Activated CD8-positive, alpha-beta T cell treated with anti-CD3 and anti-CD28 coated beads, Interleukin-2, amount 10 ng/mL, durations not matched to agents 7 days and 5 days (primary cell): ENCODE measurements around the gene FGF14. TPM values are rescaled to one million over a fixed set of nuclear protein-coding genes. Genes with fewer than 3 reads are reported as not detected.

ENCODE experiments used
- ATAC-seq: fragments of 150-1000 bp; cut with Tn5 transposase; one replicate; pipeline ENCODE4 v1.10.0; 2021; ENCODE audit warnings: moderate library complexity
- CTCF ChIA-PET: fragments of 350-600 bp; sonication (Branson Sonifier 250); formaldehyde crosslinking; loops from one replicate; lab custom pipeline; 2021; ENCODE audit warnings: antibody characterized with exemption; lab: Charles Lee
- POLR2A ChIA-PET: fragments of 350-600 bp; sonication (Branson Sonifier 250); formaldehyde crosslinking; loops from one replicate; lab custom pipeline; 2021; ENCODE audit warnings: antibody characterized with exemption; lab: Charles Lee
- DNase-seq: peaks from one replicate; pipeline ENCODE4 v3.0.0-alpha.2; 2020
- H3K27ac Mint-ChIP-seq: one replicate; pipeline ENCODE4 v1.8.0; 2021; ENCODE audit warnings: mild to moderate bottlenecking, mixed read lengths
- H3K27me3 Mint-ChIP-seq: one replicate; pipeline ENCODE4 v1.8.0; 2021; ENCODE audit warnings: low read depth, mixed read lengths
- H3K36me3 Mint-ChIP-seq: one replicate; pipeline ENCODE4 v1.8.0; 2021; ENCODE audit warnings: low read depth, mixed read lengths
- H3K4me1 Mint-ChIP-seq: one replicate; pipeline ENCODE4 v1.8.0; 2021; ENCODE audit warnings: low read depth, mixed read lengths
- H3K4me3 Mint-ChIP-seq: one replicate; pipeline ENCODE4 v1.8.0; 2021; ENCODE audit warnings: mild to moderate bottlenecking, mixed read lengths
- H3K9me3 Mint-ChIP-seq: one replicate; pipeline ENCODE4 v1.8.0; 2022; ENCODE audit warnings: mixed read lengths; ENCODE audit not compliant: insufficient read depth
- total RNA-seq, 2 experiments: library from RNA; stranded (reverse); gene quantifications; one replicate each; pipeline ENCODE4 v1.2.3, GENCODE V29; 2021

FGF14 gene
- total RNA-seq, 2 experiments from 2014 or later, result not detected

GRCh38 chr13:101773062-101773461 lies 628.8 kb downstream of the FGF14 start:
- CTCF ChIA-PET, result no interaction called here
- DNase-seq (no peak), ATAC-seq (no peak)
- H3K27me3 Mint-ChIP-seq, result no peaks in the 10 kb centered on the region
- POLR2A ChIA-PET, result no interaction called here
- H3K9me3 Mint-ChIP-seq, result no peaks in the 10 kb centered on the region
- no peaks in the 10 kb centered on the region for H3K4me1 Mint-ChIP-seq
- H3K36me3 Mint-ChIP-seq, result no peaks in the 10 kb centered on the region
- no peak overlapping the region for H3K27ac Mint-ChIP-seq
- H3K4me3 Mint-ChIP-seq, result no peak overlapping the region

- POLR2A ChIA-PET, result no interaction called here
- Mint-ChIP-seq H3K4me3 (no peak overlapping the region), H3K27ac (no peak overlapping the region), H3K36me3 (no peaks in the 10 kb centered on the region), H3K9me3 (no peaks in the 10 kb centered on the region), H3K4me1 (no peaks in the 10 kb centered on the region), H3K27me3 (no peaks in the 10 kb centered on the region)
- CTCF ChIA-PET, result interaction anchor here (1.2 kb wide), 1 partner anchor 10 kb away, joined by 3 read pairs; no protein-coding TSS in a partner anchor
- ATAC-seq (no peak), DNase-seq (no peak)
Measured at GRCh38 chr13:101767131-101767530, 634.7 kb downstream of the FGF14 start.

GRCh38 chr13:101763191-101763590 lies 638.7 kb downstream of the FGF14 start:
- POLR2A ChIA-PET, result no interaction called here
- Mint-ChIP-seq H3K4me3 (no peak overlapping the region), H3K27ac (no peak overlapping the region), H3K9me3 (no peaks in the 10 kb centered on the region), H3K4me1 (no peaks in the 10 kb centered on the region), H3K36me3 (no peaks in the 10 kb centered on the region), H3K27me3 (no peaks in the 10 kb centered on the region)
- ATAC-seq (no peak), DNase-seq (no peak)
- CTCF ChIA-PET, result no interaction called here

- DNase-seq (no peak), ATAC-seq (no peak)
- no peaks in the 10 kb centered on the region for H3K9me3 Mint-ChIP-seq
- ChIA-PET POLR2A (no interaction called here), CTCF (interaction anchor here (0.6 to 1.4 kb wide), 6 partner anchors 10 to 613 kb away, joined by 3 to 7 read pairs (median 3); no protein-coding TSS in a partner anchor)
- H3K4me1 Mint-ChIP-seq, result no peaks in the 10 kb centered on the region
- H3K36me3 Mint-ChIP-seq, result no peaks in the 10 kb centered on the region
- no peaks in the 10 kb centered on the region for H3K27me3 Mint-ChIP-seq
- no peak overlapping the region for H3K4me3 Mint-ChIP-seq
- H3K27ac Mint-ChIP-seq, result no peak overlapping the region
Measured at GRCh38 chr13:101757446-101758039, 644.3 kb downstream of the FGF14 start.

- Mint-ChIP-seq H3K4me3 (no peak overlapping the region), H3K9me3 (no peaks in the 10 kb centered on the region), H3K4me1 (no peaks in the 10 kb centered on the region), H3K27ac (no peak overlapping the region), H3K27me3 (no peaks in the 10 kb centered on the region), H3K36me3 (no peaks in the 10 kb centered on the region)
- no peak for DNase-seq
- ChIA-PET CTCF (interaction anchor here (1.0 kb wide), 1 partner anchor 610 kb away, joined by 3 read pairs; no protein-coding TSS in a partner anchor), POLR2A (no interaction called here)
- no peak for ATAC-seq
Measured at GRCh38 chr13:101755228-101755887, 646.5 kb downstream of the FGF14 start.

- peaks cover 5% of the 10 kb centered on the region for H3K27me3 Mint-ChIP-seq
- no peak for ATAC-seq
- H3K9me3 Mint-ChIP-seq, result no peaks in the 10 kb centered on the region
Measured at GRCh38 chr13:101752432-101752831, 649.4 kb downstream of the FGF14 start.

GRCh38 chr13:101751488-101751887 lies 650.4 kb downstream of the FGF14 start:
- CTCF ChIA-PET, result no interaction called here
- ATAC-seq, result no peak
- no peak for DNase-seq
- Mint-ChIP-seq H3K4me1 (no peaks in the 10 kb centered on the region), H3K27ac (no peak overlapping the region), H3K4me3 (no peak overlapping the region), H3K9me3 (no peaks in the 10 kb centered on the region), H3K36me3 (no peaks in the 10 kb centered on the region), H3K27me3 (peaks cover 5% of the 10 kb centered on the region)
- POLR2A ChIA-PET, result no interaction called here

More at GRCh38 chr13:101752432-101752831, 649.4 kb downstream of the FGF14 start:
- H3K4me1 Mint-ChIP-seq, result no peaks in the 10 kb centered on the region
- no peak for DNase-seq
- no peak overlapping the region for H3K4me3 Mint-ChIP-seq
- no peaks in the 10 kb centered on the region for H3K36me3 Mint-ChIP-seq
- ChIA-PET CTCF (no interaction called here), POLR2A (no interaction called here)
- H3K27ac Mint-ChIP-seq, result no peak overlapping the region

GRCh38 chr13:101749584-101749983 lies 652.3 kb downstream of the FGF14 start:
- Mint-ChIP-seq H3K4me1 (no peaks in the 10 kb centered on the region), H3K9me3 (no peaks in the 10 kb centered on the region)
- ATAC-seq, result no peak

GRCh38 chr13:101747039-101747438 lies 654.8 kb downstream of the FGF14 start:
- no peak for DNase-seq
- H3K4me3 Mint-ChIP-seq, result no peak overlapping the region
- ChIA-PET CTCF (no interaction called here), POLR2A (no interaction called here)
- H3K4me1 Mint-ChIP-seq, result no peaks in the 10 kb centered on the region
- no peaks in the 10 kb centered on the region for H3K36me3 Mint-ChIP-seq
- H3K27me3 Mint-ChIP-seq, result peaks cover 13% of the 10 kb centered on the region
- H3K27ac Mint-ChIP-seq, result no peak overlapping the region
- no peaks in the 10 kb centered on the region for H3K9me3 Mint-ChIP-seq
- no peak for ATAC-seq

More at GRCh38 chr13:101749584-101749983, 652.3 kb downstream of the FGF14 start:
- no peak overlapping the region for H3K27ac Mint-ChIP-seq
- DNase-seq, result no peak
- ChIA-PET POLR2A (no interaction called here), CTCF (no interaction called here)
- no peak overlapping the region for H3K4me3 Mint-ChIP-seq
- peaks cover 8% of the 10 kb centered on the region for H3K27me3 Mint-ChIP-seq
- H3K36me3 Mint-ChIP-seq, result no peaks in the 10 kb centered on the region

- ATAC-seq (no peak), DNase-seq (no peak)
- Mint-ChIP-seq H3K27ac (no peak overlapping the region), H3K4me3 (no peak overlapping the region), H3K27me3 (peaks cover 13% of the 10 kb centered on the region), H3K4me1 (no peaks in the 10 kb centered on the region), H3K36me3 (no peaks in the 10 kb centered on the region), H3K9me3 (no peaks in the 10 kb centered on the region)
- CTCF ChIA-PET, result no interaction called here
- POLR2A ChIA-PET, result no interaction called here
Measured at GRCh38 chr13:101746513-101746912, 655.3 kb downstream of the FGF14 start.

GRCh38 chr13:101739382-101740178 lies 662.3 kb downstream of the FGF14 start:
- Mint-ChIP-seq H3K9me3 (no peaks in the 10 kb centered on the region), H3K4me1 (no peaks in the 10 kb centered on the region), H3K27ac (no peak overlapping the region), H3K4me3 (no peak overlapping the region), H3K27me3 (peaks cover 5% of the 10 kb centered on the region), H3K36me3 (no peaks in the 10 kb centered on the region)
- CTCF ChIA-PET, result no interaction called here
- POLR2A ChIA-PET, result no interaction called here
- DNase-seq (no peak), ATAC-seq (no peak)

- Mint-ChIP-seq H3K4me3 (no peak overlapping the region), H3K4me1 (no peaks in the 10 kb centered on the region), H3K27me3 (peaks cover 5% of the 10 kb centered on the region), H3K27ac (no peak overlapping the region), H3K36me3 (no peaks in the 10 kb centered on the region), H3K9me3 (no peaks in the 10 kb centered on the region)
- DNase-seq (no peak), ATAC-seq (no peak)
- POLR2A ChIA-PET, result no interaction called here
- CTCF ChIA-PET, result no interaction called here
Measured at GRCh38 chr13:101738336-101738735, 663.5 kb downstream of the FGF14 start.
